Tibial artery (tissue), 4 donors: ENCODE data around the gene TAS2R46.

ENCODE experiments used
- DNase-seq, 2 donors: peaks; one replicate each; pipeline ENCODE4 v3.0.0-alpha.2; 2019
- H3K27ac ChIP-seq, 2 donors: fragments of 200-600 bp; sonication (generic) in 1 of 2; 1 replicate in 1 of 2; 2 replicates in 1 of 2; pipeline ENCODE4 v1.5.1; 2018 to 2019; ENCODE audit warnings: mild to moderate bottlenecking in 1 of 2
- H3K27me3 ChIP-seq, 2 donors: fragments of 200-600 bp; sonication (generic) in 1 of 2; one replicate each; pipeline versions ENCODE4 v1.5.1 to v1.6.0; 2016 to 2019
- H3K36me3 ChIP-seq, 3 donors: fragments of 200-600 bp; sonication (generic) in 2 of 3; one replicate each; pipeline ENCODE4 v1.5.1; 2016 to 2019; ENCODE audit warnings: mild to moderate bottlenecking in 2 of 3
- H3K4me1 ChIP-seq, 4 donors: fragments of 200-600 bp; sonication (generic) in 2 of 4; 1 replicate in 3 of 4; 2 replicates in 1 of 4; pipeline ENCODE4 v1.5.1; 2016 to 2019
- H3K4me3 ChIP-seq, 2 donors: fragments of 200-600 bp; sonication (generic) in 1 of 2; 1 replicate in 1 of 2; 2 replicates in 1 of 2; pipeline ENCODE4 v1.5.1; 2018 to 2019; ENCODE audit warnings: mild to moderate bottlenecking in 2 of 2
- H3K9me3 ChIP-seq, 3 donors: fragments of 200-600 bp; sonication (generic) in 1 of 3; one replicate each; pipeline ENCODE4 v1.5.1; 2016 to 2019
- CTCF ChIP-seq, 2 experiments: fragments of 200-600 bp in 1 of 2; fragments of 450-650 bp in 1 of 2; IDR thresholded peaks; one replicate each; pipeline ENCODE4 v1.5.1; 2017 to 2019; ENCODE audit warnings: antibody characterized with exemption in 2 of 2, mild to moderate bottlenecking in 1 of 2, moderate library complexity in 1 of 2
- intact Hi-C: fragments of 100-400 bp; cut with DNase I; formaldehyde crosslinking; loops from one replicate; pipeline ENCODE4 v1.15.0; 2023; ENCODE audit warnings: low total_unique reads

The TAS2R46 gene

GRCh38 chr12:11014234-11014633 is 47.9 kb downstream of the TAS2R46 start:
- TF ChIP-seq CTCF (IDR thresholded peaks at IDR 0.05) = no peak
- intact Hi-C loops = no loop called here
- H3K4me1 ChIP-seq = no peaks in the 10 kb centered on the region
- H3K9me3 ChIP-seq = no peaks in the 10 kb centered on the region
- no peak overlapping the region for H3K27ac ChIP-seq
- no peaks in the 10 kb centered on the region for H3K36me3 ChIP-seq
- H3K4me3 ChIP-seq = no peak overlapping the region
- H3K27me3 ChIP-seq = no peaks in the 10 kb centered on the region
- DNase-seq = no peak
